ENCODE data around the gene FTO.

FTO gene

DNA sequence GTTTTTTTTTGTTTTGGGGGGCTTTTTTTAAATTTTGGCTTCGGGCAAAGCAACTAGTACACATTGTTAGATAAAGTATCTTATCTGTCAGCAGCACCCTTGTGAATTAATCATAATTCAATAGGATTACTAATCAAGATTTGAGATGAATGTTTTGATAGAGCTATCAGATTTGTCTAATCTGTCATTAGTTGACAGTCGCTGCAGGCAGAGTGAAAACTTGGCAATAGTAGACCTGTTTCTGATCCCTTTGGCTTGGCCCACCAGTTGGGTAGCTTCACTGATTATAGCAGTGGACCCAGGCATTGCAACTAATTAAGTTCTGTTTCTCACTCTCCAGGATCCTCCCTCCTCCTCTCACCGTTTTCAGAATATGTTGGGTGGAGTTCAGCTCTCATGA is 324.0 kb downstream of the FTO start:
- DNase-seq = no peak

DNA sequence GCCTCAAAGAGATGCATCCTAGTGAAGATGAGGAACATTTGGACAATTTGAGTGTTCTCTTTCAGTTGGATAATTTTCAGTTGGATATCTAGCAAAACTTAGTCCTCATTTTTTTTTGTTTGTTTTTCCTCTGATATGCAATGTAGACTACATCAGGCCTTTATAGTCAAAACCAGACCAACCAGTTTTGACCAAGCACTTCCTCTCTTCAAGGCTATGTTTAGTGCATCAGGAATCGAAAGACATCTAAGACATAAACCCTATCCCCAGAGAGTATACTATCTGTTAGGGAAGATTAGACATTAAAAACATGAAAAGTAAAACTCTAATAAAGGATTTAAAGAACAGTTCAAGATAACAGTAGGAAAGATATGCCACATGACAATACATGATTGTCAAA is 326.5 kb downstream of the FTO start:
- no peak for DNase-seq

DNA sequence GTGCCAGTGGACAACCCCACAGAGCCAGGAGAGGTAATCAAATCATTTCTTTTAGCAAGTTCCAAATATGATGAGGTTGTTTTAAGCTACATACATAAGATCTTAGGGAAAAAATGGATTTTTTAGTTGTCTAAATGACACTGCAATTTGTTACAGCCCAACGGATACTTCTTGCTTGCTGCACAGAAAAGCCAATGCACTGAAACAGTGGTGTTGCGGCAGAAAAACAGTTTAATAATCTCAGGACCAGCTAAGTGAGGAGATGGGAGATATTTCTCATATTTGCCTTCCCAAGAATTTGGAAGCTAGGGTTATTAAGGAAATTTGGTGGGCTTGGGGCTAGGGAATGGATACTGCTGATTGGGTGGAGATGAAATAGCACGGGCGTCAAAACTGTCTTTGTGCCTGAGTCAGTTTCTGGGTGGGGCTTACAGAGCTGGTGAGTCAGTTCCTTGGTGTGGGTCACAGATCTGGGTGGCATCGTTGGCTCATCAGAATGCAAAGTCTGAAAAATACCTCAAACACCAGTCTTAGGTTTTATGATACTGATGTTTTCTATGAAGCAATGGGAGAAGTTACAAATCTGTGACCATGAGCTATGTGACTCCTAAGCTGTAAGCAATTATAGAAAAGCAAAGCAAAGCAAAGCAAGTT is 327.3 kb downstream of the FTO start:
- no peak for DNase-seq

DNA sequence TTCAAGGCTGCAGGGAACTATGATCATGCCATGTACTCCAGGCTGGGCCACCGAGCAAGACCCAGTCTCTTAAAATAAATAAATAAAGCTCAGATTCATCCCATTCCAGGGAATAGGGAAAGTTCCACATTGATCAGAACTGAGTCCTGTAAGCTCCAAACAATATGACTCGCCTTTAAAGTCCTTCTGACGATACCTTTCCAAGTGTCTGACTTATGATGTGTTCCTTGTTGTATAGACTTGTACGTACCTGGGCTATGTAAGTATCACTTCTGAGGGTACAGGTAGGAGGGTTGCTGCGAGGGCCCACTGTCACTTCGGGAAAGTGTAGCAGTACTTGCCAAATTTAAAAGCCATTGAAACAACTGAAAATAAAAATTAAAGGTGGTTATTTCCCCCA is 329.8 kb downstream of the FTO start:
- no peak for DNase-seq

DNA sequence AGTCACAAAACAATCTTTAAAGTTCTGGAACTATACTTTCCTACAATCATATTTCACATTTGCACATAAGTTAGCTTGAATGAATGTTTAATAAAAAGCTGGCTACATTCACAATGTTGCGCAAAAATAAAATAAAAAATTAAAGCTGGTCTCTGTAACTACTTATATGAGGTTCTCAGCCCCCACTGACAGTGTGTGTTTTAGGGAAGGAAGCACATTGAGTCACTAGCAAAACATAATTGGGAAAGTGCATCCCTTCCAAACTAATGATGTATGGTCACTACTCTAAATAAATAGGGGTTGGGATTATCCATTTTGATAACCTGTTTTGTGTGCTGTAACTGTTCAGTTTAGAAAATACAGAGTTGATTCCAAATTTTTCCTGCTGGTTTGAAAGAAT is 330.7 kb downstream of the FTO start:
- no peak for DNase-seq

DNA sequence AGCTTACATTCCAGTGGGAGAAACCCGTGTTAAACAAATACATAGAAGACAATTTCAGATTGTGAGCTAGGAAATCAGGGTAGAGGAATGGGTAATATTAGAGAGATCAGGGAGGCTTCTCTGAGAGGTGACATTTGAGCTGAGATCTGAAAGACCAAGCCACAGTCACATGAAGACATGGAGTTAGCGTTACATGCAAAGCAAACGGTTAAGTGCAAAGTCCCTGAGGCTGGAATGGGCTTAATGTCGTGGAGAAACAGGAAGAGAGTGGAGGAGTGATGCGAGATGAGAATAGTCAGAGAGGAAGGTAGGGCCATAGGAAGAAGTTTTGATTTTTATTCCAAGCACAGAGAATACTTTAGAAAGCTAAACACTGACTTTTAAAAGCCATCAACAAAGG is 336.5 kb downstream of the FTO start:
- no peak for DNase-seq

DNA sequence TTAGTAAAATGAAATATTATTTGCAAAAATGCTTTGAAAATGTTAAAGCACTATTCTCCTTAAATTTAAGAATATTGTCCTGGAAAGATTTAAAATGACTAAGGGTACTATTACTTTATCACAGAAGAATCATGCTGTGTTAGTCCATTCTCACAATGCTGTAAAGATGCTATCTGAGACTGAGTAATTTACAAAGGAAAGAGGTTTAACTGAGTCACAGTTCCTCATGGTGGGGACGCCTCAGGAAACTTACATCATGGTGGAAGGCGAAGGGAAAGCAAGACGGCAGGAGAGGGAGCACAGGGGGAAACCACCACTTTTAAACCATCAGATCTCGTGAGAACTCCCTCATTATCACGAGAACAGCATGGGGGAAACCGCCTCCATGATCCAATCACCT is 337.0 kb downstream of the FTO start:
- DNase-seq = no peak

DNA sequence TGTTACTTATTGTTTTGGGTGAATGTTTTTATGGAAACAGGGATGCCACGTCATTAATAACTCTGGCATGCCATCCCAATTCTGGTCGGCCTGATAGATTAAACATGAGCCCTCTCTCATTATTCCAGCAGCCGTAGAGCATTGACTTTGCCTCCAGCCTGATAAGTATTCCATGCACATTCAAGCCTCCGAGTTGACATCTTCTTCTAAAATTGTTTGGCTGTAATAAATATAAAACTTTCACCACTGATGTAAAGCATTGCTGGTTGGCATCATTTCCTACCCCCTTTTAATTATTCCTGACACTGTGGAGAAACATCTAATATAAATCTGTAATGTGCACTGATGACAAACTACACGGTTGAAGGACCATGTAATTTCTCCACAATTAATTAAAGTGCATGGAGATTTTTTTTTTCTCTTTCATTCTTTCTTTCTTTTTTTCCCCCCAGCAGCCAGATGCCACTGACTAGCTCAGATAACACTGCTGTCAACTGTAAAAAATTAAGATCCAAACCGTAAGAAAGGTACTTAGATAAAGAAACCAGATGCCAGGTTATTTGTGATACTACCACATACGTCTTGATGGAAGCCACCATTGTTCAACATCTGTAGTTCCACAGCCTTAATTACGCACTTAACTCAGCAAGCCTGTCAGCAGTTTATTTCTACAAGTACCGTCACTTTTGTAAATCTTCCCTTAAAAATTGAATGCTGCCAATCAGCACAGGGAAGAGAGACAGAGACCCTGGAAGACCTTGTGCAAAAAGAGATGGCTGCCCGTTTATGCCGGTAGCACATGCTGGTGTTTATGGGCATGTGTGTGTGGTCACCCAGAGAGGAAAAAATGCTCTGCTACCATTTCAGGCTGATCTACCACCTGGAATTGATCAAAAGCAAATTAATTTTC is 344.9 kb downstream of the FTO start:
- no peak for DNase-seq

DNA sequence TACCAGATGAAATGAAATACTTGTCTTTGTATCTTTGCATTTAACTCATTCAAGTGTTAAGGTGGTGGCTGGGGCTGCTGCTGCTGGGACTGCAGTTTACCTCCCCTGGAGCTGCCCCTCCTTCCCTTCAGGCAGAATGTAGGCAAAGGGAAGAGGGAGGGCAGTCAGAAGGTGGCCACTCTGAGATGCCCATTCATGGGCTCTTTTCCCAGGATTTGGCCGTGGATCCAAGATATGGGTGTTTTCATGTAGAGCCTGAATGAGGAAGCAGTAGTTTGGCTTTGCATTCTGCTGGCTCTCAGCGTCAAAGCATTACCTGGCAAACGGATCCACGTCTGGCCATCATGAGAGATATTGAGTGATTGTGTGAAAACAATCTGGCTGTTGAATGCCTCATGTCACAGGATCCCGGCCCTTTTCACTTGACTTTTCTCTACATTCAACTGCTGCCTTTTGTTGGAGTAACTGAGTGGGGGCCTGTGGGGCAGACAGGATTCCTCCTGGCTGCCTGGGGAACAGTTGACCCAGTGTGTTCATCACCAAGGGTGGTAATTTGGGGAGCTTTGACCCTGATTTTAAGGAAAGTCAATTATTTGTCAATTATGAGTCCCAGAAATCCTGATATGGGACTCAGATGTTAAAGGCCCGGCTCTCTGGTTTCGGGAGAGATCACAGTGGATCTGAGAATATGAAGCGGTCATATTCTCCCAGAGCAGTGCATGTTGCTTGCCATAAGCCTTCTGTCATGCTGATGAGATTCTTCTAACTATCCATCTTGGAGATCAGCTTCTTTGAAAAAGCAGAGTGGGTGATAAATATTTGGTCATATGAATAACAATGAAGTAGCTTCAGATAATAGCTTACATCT is 345.9 kb downstream of the FTO start:
- DNase-seq = no peak

DNA sequence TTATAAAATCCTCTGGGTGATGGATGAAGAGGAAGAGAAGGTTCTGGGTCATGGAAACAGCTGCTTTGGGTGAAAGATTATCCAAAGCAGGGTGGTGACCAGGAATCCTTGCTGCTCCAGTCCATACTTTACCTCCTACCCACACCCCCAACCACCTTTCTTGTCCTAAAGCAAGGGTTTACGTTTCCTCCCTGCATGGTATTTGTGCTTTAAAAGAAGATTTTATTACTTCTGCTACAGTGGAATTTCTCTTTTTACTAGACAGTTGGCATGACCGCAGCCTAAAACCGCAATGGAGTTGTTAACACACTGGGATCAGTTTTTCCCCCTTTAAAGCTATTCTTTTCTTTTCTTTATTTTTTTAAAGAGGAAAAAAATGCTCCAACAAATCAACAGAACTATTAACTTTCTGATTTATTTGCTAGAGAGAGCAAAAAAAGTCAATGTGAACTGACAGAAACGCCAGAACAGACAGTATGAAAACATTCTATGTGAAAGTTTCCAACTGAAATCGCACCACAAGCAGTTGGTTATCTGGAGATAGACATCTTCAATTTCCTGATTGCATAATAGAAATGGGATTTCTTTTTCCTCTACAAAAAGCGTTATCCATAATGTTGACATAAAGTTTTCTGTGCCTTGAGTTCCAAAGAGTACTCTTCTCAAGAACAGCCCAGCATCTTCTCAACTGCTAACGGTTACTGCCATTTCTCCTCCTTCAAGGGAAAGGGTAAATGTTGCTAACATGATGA is 346.7 kb downstream of the FTO start:
- DNase-seq = no peak

DNA sequence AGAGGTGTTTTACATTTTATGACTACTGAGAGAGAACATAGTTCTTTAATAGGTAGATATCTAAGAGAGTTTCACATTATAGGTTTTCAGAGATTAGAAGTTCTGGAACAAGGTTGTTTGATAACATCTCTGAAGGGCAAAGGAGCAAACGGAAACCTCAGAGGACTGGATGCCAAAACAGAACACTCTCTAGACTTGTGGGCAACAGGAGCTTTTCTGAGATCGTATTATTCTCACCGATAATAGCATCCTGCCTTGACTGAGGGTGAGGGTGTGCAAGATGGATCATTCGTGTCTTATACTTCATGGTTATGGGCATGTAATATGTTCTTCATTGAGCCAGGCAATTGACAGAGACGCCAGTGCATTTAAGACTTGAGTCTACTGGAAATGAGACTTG is 347.9 kb downstream of the FTO start:
- no peak for DNase-seq

DNA sequence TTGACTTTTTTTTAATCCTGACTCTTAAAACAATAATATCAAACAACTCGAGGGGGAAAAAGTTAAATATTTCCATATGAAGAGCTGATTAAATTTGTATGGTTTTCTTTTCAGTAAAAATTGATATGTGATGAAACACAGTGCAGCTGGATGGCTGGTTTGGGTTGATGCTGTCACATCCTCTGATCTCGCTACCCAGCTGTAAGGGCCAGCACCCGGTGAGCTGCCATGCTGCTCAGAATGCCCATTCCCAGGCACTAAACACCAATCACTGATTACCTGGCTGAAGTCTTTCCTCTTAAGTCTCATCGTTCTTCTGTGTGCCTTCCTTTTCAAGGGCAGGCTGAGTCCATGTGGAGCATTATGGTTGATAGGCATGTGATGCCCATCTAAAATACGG is 348.3 kb downstream of the FTO start:
- no peak for DNase-seq

DNA sequence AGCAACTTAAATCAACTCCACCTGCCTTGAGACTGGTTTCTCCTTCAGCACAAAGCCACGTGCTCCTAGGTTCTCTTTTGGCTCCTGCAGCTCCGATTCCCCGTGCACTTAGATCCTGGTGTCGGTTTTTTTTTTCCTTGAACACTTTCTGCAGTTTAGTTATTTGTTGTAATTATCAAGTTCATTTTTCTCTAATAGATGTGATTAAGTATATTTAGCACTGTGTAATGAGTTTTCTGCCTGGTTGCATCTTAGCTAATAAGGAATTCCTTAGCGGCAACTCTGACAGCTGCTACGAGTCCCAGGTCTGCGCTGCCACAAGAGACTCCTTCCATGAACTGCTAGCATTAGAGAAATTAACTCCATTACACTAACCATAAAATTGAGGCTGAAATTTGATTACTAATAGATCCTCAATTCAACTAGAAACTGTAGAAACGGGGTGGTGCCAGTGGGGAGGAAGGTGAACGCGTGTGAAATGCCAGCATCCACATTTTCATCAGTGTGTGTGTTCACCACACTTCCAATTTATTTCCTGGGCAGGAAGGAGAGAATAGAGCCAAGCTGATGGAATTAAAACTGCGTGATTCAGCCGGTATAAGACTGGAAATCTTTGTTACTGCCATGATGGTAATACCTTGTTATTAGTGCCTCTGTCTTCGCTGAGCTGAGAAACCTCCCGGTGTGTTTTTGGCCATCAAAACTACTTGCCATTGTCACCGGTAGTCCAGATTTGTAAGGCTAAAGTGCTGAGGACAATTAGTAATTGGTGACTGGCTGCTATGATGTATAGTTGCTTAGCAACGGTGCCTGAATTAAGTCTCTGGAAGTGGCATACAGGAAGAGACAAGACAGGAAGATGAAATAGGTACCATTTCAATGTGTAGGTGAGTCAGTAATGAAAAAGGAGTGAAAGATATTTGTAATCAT is 350.2 kb downstream of the FTO start:
- no peak for DNase-seq

DNA sequence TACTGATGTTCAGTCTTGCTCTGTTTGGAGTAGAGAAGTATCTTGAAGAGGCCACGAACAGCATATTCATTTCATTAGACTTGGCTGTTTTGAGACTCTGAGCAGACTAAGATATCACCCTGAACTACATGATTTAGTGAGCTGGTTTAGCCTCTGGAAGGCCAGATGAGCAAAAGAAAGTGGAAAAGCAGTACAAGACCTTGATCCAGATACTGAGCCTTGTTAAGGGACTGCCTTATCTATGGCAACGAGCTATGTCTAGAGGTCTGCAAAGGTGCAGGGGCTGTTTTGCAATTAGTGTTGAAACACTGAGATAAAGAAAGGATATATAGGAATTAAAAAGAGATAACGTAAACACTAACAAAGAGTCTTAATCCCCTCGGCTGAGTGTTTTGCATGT is 351.2 kb downstream of the FTO start:
- DNase-seq = no peak

DNA sequence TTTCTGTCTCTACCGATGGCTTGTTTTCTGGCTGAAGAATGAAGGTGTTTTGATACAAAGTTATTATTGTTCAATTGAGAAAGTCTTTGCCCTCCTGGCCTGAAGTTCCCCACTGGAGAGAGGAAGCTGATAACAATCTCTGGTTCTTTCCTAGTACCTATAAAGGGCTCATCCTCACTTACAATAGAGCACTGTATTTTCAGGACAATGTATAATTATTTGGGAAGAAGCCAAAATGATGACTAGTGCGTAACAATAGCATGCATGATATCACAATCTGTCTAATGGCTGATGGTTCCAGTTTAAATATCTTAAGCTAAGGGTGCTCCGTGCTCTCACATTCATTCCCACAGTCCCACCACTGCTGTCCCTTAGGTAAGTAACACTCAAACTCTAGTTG is 351.9 kb downstream of the FTO start:
- DNase-seq = no peak

DNA sequence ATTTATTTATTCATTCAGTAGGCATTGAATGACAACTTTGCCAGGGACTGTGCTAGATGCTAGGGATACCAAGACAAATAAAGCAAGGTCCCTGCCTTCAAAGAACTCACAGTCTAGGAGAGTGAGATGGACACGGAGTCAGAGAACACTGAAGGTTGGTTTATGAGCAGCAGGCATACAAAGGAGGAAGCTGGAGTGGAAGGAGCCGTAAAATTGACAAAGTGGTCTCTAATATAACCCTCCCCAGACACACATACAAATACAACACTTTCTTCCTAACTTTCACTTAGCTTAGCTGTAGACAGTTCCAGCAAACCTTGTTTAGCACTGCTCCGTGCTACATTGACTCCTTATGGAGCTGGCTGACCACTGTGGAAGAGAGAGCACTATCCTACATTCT is 353.0 kb downstream of the FTO start:
- DNase-seq = no peak

DNA sequence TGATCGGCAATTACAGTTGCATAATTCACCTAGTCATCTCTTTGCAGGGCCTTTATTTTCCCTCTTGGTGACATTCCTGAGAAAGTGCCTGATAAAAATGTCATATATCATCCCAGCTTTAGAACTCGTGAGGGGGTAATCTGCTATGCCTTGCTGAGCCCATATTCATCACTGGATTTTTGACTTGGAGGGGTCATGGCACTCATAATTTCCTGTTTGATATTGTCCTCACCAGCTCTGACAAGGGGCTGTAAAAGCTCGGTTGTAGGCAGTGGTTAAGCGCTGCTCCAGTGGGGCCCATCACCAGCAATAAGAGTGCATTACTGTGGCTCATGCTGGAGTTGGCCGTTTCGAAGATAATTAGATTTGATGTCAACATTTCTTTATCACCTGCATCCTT is 355.4 kb downstream of the FTO start:
- DNase-seq = no peak

DNA sequence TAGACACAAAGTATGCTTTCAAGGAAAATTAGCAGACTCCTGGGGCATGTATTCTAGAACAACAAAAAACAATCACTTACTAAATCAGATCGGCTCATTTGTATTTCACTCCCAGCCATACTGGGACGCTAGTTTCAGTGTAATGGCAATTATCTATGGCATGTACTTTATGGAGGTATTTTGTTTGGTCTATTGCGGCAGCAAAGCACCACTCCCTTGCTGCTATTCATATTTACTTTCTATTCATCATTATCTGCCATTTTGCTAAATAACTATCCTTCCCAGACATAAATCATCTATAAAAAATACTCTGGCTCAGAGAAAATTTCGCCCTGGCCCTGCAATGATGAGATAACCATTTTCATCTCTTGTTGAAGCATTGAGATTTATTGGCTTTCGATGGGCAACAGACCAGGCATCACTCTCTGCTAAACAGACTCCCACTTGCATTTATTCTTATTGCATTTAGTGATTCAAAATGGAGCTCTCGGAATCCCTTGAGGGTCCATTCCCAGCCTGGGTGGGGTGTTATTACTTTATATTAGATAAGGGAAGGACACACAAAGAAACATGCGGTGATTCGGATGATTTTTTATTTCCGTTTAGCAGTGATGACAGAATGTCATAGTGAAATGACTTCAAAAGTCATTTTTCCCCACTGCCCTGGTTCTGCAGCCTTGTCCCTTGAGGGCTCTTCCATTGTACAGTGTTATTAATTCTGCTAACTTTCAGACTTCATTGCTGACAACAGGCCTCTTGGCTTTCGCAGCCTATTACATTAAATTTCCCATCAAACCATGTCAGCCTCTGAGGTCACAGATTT is 356.9 kb downstream of the FTO start:
- no peak for DNase-seq

DNA sequence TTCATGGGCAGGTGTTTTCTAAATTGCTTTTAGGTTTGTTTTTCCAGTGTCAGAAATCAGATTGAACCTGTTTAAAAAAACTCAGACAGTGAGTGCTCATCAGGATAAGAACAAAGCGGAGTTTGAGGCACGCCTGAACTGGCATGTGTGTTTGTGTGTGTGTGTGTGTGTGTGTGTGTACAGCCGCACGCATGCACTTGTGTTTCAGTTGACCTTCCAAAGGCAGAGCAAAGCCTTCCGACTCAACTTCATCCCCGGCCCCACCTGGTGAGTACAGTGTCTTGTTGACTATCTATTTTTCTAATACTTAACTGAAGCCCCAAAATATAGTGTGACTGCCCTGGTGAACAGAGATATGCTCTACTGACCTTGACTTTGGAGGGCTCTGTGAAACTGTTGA is 357.5 kb downstream of the FTO start:
- DNase-seq = no peak

DNA sequence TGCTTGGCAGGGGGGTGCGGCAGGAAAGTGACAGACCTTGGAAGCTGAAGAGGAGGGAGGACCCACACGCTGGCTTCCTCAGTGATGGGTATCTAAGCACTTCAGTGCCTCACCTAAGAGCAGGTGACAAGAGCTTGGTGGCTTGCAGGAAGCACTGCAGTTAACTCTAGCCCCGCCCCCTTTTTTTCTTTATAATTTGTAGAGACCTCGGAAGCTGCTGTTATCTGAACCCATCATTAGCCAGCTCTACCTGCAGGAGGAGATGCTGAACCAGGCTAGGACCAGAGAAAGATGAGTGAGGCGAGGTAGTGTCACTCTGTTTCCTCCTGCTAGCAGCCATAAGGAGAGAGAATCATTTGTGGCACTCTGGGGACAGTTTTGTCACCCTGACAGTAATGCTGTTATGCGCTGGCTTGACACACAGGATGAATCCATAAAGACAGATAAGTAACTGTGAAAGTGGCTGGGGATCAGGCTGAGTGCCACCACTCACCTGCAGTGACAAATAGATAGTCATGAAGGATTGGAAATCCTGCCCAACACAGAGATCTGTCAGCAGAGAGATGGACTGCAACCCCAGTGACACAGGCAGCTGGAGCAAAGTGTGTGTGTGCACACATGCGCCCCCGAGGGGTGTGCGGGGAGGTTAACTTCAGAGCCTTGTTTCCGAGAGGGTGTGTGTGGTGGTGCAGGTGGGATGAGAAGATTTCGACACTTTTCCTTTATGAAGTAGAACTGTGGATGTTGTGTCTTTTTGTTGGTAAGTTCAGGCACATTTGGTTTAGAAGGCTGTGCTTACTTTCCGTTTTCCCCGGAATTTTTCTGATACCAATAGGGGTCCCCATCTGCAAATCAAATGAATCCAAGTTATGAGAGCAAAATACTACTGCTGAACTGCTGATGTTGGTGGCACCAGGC is 358.7 kb downstream of the FTO start:
- no peak for DNase-seq
